C4-2B (cell line): ENCODE data around the gene TRAPPC11.

ENCODE experiments used
- ZFX ChIP-seq: fragments of 450-650 bp; IDR thresholded peaks from 2 replicates; pipeline ENCODE4 v1.6.1; 2017
- TF ChIP-seq, protein P1 (sequence below): fragments of 450-650 bp; conservative IDR thresholded peaks from 2 replicates; pipeline ENCODE4 v1.5.1; 2017; ENCODE audit warnings: mild to moderate bottlenecking

DNA sequence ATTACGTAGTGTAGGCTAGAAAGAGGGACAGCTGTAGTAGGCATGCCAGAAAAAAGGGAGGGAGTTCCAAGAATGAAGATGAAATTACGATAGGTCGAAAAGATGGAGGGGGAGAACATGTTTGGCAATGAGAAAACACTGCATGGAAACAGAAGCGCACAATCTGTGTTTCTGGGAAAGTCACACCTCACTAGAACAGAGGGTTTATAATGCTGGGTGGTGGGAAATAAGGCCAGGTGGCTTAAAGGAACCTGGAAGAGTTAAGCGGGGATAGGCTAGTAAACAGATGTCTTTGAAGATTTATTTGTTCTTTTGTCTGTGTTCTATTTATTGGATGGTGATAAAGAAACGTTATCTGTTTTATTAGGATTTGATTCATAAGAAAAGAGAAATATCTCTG, 29.1 kb downstream of the TRAPPC11 start:
- TF ChIP-seq, protein P1, sequence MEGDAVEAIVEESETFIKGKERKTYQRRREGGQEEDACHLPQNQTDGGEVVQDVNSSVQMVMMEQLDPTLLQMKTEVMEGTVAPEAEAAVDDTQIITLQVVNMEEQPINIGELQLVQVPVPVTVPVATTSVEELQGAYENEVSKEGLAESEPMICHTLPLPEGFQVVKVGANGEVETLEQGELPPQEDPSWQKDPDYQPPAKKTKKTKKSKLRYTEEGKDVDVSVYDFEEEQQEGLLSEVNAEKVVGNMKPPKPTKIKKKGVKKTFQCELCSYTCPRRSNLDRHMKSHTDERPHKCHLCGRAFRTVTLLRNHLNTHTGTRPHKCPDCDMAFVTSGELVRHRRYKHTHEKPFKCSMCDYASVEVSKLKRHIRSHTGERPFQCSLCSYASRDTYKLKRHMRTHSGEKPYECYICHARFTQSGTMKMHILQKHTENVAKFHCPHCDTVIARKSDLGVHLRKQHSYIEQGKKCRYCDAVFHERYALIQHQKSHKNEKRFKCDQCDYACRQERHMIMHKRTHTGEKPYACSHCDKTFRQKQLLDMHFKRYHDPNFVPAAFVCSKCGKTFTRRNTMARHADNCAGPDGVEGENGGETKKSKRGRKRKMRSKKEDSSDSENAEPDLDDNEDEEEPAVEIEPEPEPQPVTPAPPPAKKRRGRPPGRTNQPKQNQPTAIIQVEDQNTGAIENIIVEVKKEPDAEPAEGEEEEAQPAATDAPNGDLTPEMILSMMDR: no peak
- no peak for TF ChIP-seq ZFX
